ENCODE results near the gene CD274. TPM values are rescaled to one million over a fixed set of nuclear protein-coding genes. Genes with fewer than 3 reads are reported as not detected.

The CD274 gene
- total and polyA plus RNA-seq, 2 experiments from 2014 or later = not detected

GRCh38 chr9:5427005-5427404, 23.3 kb upstream of the CD274 start:
- H3K36me3 Mint-ChIP-seq (ENCODE audit: low read depth) = peaks cover 10% of the 10 kb centered on the region
- H3K4me3 ChIP-seq = no peak overlapping the region
- H3K4me1 Mint-ChIP-seq = no peaks in the 10 kb centered on the region

More at GRCh38 chr9:5427005-5427404, 23.3 kb upstream of the CD274 start:
- Histone ChIP-seq H3F3A (replicated peaks; ENCODE audit: low read depth) (no peaks in the 10 kb centered on the region), H3K27ac (ENCODE audit: low read depth) (no peak overlapping the region), H3K27me3 (ENCODE audit: insufficient read depth) (no peaks in the 10 kb centered on the region), H2AFZ (no peak overlapping the region), H3K79me2 (replicated peaks; ENCODE audit: insufficient read depth) (no peaks in the 10 kb centered on the region), H3K9me2 (ENCODE audit: insufficient read depth) (no peaks in the 10 kb centered on the region), H4K20me1 (replicated peaks; ENCODE audit: insufficient read depth) (no peaks in the 10 kb centered on the region), H3K36me3 (ENCODE audit: insufficient read depth) (no peaks in the 10 kb centered on the region), H3K4me2 (no peak overlapping the region), H3K4me1 (ENCODE audit: insufficient read depth) (no peaks in the 10 kb centered on the region)
- H3K27me3 Mint-ChIP-seq (ENCODE audit: insufficient read depth, low read depth, poor library complexity) = no peaks in the 10 kb centered on the region
- no peak overlapping the region for H3K4me3 Mint-ChIP-seq
- H3K9me3 Mint-ChIP-seq = peaks cover 4% of the 10 kb centered on the region
- TF ChIP-seq REST (IDR thresholded peaks at IDR 0.05; ENCODE audit: unreplicated experiment) (no peak), EZH2phosphoT487 (IDR thresholded peaks at IDR 0.05; ENCODE audit: unreplicated experiment) (no peak), ZNF114 (CRISPR knock-in tag; IDR thresholded peaks at IDR 0.05) (no peak), ZNF331 (CRISPR knock-in tag; IDR thresholded peaks at IDR 0.05; ENCODE audit: low read depth) (no peak), CREB1 (CRISPR knock-in tag; IDR thresholded peaks at IDR 0.05; ENCODE audit: low read depth) (no peak), CTCF (conservative IDR thresholded peaks at IDR 0.05; ENCODE audit: low read depth in 2 of 2) (no peak), JUNB (IDR thresholded peaks at IDR 0.05; ENCODE audit: unreplicated experiment) (no peak)
- DNase-seq (ENCODE audit: low spot score) = no peak
- no peak for ATAC-seq
- H3K27ac Mint-ChIP-seq = no peak overlapping the region
